GM19238 (cell line): Measurements from ENCODE around the gene GDF15.
"Not testable (repeated sequence)": the region's sequence is repeated elsewhere in the genome, so short reads cannot be mapped to it uniquely, and the experiment has no call there.

Experiments used
- DNase-seq: peaks from one replicate; pipeline ENCODE4 v3.0.0; 2011; ENCODE audit warnings: low spot score; ENCODE audit not compliant: insufficient read length

Gene GDF15

DNA sequence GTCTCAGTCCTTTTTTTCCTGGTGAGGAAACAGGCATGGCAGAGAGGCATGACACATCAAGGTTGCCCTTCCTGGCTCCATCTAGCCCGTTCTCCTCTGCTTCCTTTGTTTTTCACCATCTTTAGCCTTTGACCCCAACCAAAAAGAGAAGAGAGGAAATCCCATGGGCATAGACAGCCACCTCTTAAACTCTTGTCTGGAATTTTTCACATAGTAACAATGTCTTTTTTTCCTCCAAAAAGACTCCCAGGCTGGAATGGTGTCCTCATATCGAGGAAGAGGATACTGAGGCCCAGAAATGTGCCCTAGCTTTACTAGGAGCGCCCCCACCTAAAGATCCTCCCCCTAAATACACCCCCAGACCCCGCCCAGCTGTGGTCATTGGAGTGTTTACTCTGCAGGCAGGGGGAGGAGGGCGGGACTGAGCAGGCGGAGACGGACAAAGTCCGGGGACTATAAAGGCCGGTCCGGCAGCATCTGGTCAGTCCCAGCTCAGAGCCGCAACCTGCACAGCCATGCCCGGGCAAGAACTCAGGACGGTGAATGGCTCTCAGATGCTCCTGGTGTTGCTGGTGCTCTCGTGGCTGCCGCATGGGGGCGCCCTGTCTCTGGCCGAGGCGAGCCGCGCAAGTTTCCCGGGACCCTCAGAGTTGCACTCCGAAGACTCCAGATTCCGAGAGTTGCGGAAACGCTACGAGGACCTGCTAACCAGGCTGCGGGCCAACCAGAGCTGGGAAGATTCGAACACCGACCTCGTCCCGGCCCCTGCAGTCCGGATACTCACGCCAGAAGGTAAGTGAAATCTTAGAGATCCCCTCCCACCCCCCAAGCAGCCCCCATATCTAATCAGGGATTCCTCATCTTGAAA is at the start of gene GDF15:
Gene GDF15 (plus strand): TSS at position 484 of the 868 bp plus-strand sequence. CDS start 32 bp downstream, at position 516.
- DNase-seq: no peak

DNA sequence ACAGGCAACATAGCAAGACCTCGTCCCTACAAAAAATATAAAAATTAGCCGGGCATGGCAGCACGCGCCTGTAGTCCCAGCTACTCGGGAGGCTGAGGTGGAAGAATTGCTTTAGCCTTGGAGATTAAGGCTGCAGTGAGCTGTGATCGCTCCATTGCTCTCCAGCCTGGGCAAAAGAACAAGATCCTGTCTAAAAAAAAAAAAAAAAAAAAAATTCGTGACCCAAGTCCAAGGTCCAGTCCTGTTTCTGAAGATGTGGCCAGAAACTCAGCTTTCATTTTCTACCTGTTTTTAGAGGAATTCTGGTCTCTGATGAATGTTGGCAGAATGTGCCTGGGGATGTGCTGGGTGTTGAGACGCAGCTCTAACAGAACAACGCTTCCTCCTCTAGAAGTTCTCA is 47.4 kb upstream of the GDF15 start:
- DNase-seq: no peak

DNA sequence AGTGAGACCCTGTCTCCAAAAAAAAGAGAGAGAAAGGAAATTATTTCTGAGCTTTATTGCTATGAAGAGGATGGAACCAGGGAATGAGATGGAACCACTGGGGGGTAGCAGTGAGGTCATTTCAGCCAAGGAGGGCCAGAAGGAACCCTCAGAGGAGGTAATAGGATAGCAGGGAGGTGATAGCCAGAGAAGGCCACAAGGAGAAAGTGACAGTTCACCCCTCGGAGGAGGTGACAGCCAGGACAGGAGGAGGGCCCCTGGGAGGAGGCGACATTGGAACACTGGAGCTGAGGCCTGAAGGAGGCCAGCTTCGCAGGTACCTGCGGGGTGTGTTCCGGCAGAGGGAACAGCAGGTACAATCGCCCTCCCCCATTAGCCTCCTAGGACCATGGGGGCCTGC is 46.2 kb upstream of the GDF15 start:
- DNase-seq: peak; percentile 22

GRCh38 chr19:18340190-18340989 is 45.6 kb upstream of the GDF15 start, which contains the start of gene PGPEP1:
TSS of gene PGPEP1 (plus strand) at chr19:18340598. CDS start at chr19:18340682, 84 bp downstream.
- DNase-seq: peak; percentile 87

DNA sequence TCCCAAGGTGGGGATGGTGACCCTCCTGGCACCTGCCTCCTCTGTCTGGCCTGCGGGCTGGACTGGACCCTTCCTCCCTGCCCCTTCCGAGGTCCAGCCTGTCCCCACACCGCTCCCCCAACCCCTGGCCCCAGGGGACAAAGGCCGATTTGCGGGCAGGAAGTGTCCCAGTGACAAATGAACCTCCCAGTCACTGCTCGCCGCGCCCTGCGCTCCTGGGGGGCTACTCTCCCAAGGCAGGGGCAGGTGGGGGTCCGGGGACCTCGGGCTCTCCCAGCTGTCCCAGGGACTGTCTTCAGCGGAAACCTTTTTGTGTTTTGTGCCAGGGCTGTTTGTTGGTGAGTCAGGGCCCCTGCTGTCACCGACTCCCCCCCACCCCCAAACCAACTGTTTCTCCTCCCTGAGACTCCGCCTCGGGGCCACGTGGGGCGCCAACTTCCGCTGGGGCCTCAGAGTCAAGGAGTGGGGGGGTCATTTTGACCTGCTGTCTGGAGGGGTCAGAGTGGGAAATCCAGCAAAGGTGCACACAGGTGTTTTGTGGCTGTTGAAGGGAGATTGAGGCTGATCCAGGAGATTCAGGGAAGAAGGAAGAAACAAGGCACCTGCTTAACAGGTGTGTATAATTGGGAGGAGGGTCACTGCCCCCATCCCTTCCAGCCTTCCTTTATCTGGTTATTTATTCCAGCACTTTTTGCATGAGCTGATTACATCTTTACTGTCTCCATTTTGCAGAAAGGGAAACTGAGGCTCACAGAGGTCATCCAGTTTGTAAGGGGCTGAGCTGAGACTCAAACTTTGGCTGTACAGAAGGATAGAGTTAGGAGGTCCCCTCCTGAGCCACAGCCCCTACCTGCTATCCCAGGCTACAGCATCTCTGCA is 44.7 kb upstream of the GDF15 start:
- DNase-seq: peak; percentile 87

DNA sequence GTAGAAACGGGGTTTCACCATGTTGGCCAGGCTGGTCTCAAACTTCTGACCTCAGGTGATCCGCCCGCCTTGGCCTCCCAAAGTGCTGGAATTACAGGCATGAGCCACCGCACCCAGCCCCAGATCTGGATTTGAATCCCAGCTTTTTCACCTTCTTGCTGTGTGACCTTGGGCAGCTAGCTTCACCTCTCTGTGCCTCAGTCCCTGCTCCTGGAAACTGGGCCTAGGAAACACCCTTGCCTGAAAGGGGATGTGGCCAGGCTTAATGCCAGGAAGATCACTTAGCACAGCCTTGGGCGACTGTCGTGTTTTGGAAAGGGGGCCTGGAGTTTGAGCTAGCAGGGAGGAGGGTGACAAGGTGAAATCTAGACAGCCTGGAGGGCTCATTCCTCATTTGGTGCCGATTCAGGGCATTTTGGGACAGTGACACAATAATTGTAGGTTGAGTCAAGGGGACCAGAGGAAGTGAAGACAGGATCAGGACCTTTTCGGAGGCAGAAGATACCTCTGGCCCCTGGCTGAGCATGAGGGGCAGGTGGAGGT is 43.8 kb upstream of the GDF15 start:
- DNase-seq: no peak

- DNase-seq: no peak
Measured at GRCh38 chr19:18344582-18344950, 41.4 kb upstream of the GDF15 start.

GRCh38 chr19:18345296-18345695 is 40.7 kb upstream of the GDF15 start:
- DNase-seq: no peak

GRCh38 chr19:18346091-18346490 is 39.9 kb upstream of the GDF15 start:
- DNase-seq: no peak

GRCh38 chr19:18348171-18348570 is 37.8 kb upstream of the GDF15 start:
- DNase-seq: no peak

DNA sequence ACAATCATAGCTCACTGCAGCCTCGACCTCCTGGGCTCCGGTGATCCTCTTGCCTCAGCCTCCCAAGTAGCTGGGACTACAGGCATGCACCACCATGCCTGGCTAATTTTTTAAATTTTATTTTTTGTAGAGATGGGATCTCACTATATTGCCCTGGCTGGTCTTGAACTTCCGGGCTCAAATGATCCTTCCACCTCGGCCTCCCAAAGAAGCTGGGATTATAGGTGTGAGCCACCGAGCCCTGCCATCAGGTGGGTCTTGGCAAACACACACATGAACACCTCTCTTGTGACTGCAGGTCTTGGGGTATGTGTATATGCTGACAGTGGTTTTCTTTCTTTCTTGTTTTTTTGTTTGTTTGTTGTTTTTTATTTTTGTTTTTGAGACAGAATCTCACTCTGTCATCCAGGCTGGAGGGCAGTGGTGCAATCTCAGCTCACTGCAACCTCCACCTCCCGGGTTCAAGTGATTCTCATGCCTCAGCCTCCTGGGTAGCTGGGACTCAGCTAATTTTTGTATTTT is 37.1 kb upstream of the GDF15 start:
- not testable (repeated sequence) for DNase-seq

GRCh38 chr19:18349524-18350128 is 36.3 kb upstream of the GDF15 start:
- peak; percentile 60 for DNase-seq

GRCh38 chr19:18350490-18350889 is 35.5 kb upstream of the GDF15 start:
- DNase-seq: no peak

DNA sequence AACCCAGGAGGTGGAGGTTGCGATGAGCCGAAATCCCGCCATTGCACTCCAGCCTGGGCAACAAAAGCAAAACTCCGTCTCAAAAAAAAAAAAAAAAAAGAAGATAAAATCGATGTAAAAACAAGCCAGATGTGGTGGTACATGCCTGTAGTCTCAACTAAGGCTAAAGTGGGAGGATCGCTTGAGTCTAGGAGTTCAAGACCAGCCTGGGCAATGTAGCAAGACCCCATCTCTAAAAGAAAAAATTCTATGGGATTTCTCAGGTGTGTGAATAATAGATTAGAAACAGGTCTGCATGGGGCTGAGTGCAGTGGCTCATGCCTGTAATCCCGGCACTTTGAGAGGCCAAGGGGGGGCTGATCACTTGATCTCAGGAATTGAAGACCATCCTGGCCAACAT is 34.4 kb upstream of the GDF15 start:
- DNase-seq: no peak

DNA sequence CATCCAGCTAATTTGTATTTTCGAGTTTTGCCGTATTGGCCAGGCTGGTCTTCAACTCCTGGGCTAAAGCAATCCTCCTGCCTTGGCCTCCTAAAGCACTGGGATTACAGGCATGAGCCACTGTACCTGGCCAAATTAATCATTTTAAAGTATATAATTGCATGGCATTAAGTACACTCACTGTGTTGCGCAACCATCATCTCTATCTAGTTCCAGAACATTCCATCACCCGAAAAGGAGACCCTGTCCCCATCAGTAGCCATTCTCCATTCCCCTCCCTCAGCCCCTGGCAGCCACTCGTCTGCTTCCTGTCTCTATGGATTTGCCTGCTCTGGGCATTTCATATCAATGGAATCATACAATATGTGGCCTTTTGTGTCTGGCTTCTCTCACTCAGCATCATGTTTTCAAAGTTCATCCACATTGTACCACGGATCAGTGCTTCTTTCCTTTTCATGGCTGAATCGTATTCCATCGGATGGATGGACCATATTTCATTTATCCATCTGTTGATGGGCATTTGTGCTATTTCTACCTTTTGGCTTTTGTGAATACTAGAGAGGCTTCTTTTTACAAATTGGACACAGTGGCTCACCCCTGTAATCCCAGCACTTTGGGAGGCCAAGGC is 32.5 kb upstream of the GDF15 start:
- no peak for DNase-seq

GRCh38 chr19:18354743-18355142 is 31.2 kb upstream of the GDF15 start:
- not testable (repeated sequence) for DNase-seq

- no peak for DNase-seq
Measured at GRCh38 chr19:18357041-18357440, 28.9 kb upstream of the GDF15 start.

DNA sequence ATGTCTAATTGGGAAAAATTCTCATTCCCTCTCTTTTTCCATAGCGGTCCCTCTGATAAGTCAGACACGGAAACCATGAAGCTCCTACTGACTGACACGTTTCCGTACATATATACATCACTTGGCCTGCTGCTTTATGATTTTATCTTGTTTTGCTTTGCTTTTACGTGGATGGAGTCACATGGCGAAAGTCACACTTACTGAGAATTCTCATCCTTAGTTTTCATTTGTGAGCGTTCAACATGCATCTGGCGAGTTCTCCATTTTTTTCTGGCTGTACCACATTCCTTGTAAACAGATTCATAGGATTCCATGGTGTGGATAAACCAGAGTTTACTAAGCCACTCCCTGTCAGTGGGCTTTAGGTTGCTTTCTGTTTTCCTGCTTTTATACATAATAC is 24.3 kb upstream of the GDF15 start:
- DNase-seq: no peak

DNA sequence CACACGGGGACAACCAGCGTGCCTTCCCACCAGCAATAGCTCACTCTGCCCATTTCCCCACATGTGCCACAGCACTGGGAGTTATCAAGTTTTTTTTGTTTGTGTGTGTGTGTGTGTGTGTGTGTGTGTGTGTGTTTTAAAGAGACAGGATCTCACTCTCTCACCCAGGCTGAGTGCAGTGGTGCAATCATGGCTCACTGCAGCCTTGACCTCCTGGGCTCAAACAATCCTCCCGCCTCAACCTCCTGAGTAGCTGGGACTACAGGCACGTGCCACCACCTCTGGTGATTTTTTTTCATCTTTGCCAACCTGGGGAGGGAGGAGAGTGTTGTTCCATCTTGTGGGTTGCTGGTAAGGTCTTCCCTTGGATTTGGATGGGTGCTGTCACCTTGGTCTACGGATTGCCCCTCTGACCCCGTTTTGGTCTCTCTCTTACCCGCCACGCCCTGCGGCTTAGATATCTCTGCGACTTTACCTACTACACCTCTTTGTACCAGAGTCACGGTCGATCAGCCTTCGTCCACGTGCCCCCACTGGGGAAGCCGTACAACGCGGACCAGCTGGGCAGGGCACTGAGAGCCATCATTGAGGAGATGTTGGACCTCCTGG is 22.9 kb upstream of the GDF15 start:
- no peak for DNase-seq

- DNase-seq: no peak
Measured at GRCh38 chr19:18363787-18364186, 22.2 kb upstream of the GDF15 start.
